Mesangial cell (primary cell): ENCODE measurements around the gene C1orf50. TPM values are rescaled to one million over a fixed set of nuclear protein-coding genes. Genes with fewer than 3 reads are reported as not detected.

Experiments used
- total RNA-seq: library from RNA; depleted of rRNA; stranded (reverse); fragments of >200 nt; gene quantifications from 2 replicates; pipeline ENCODE4 v1.2.3, GENCODE V29; 2015

The C1orf50 gene
- 2.8 and 4.1 TPM in 2 replicates for total RNA-seq

DNA sequence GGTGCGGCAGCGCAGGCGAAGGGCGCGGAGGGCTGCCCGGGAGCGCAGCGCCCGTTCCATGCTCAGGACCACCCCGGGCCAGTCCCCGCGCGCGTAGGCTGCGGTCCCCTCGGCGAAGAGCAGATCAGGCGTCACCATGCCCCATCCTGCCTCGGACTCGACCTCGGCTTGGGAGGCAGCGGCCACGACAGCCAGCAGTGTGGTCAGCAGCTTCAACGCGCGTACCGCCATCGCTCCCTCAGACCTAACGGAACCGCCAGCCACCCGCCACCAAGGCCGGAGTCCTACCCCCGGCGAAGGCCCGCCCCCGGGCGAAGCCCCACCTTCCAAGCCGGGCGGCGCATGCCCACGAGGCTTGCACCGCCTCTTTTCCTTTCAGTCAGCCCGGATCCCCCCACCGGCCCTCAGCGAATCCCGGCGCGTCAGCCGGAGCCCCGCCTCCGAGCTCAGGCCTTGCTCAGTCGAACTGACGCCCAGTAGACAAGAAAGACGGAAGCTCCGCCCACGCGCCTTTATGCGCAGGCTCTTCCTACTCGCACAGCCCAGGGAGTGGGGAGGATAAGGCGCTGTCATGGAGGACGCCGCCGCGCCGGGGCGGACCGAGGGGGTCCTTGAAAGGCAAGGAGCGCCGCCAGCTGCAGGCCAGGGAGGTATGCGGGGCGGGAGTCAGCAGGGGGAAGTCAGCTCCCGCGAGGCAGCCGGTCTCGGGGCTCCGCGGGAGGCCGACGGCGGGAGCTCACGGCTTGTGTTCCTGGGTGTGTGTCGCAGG is at the start of gene C1orf50, which contains the start of gene P3H1:
Gene C1orf50 (plus strand): TSS at position 509 of the 769 bp plus-strand sequence. CDS start 63 bp downstream, at position 572.
Gene P3H1 (minus strand): TSS at position 288 of the 769 bp plus-strand sequence. CDS start 57 bp downstream, at position 231.

DNA sequence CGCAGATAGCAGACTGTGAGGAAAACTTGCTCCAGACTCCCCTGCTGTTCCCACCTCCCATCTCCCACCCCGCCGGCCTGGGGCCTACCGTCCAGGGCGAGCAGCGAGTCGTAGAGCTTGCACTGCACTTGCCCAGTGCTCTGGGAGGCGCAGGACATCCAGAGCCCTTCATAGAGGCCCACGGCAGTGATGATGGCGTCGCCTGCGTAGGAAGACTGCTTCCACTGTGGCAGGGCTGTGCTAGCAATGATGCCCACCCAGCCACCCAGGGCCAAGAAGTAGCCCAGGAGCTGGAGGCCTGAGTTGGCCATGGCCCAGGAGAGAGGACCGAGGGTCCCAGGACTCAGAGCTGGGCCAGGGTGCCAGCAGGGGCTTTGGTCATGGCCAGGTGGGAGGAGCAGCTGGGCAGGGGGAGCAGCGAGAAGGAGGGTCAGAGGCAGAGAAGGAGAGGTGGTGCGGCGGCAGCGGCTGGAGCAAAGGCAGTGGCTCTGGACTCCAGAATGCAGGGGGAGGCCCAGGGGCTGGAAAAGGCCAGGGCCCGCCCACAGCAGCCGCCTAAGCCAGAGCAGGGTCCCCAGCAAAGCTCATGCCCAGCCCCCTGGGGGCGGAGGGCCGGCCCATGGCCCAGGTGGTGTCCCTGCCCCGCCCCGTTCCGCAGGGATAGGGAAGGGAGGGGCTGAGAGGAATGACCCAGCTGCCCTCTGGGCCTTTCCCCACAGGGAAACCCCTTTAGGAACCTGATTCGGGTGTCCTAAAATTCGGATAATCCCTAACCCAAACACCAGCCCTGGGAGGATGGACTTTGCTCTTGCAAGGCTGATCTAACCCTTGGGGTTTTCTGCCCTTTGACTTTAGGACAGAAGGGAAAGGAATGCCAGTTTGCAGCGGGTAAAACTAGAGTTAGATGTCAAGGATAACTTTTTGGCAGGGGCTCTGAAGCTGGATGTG is 27.0 kb upstream of the C1orf50 start, which contains the start of gene CLDN19:
Gene CLDN19 (minus strand): TSS at position 484 of the 948 bp plus-strand sequence. CDS start 173 bp downstream, at position 311.

DNA sequence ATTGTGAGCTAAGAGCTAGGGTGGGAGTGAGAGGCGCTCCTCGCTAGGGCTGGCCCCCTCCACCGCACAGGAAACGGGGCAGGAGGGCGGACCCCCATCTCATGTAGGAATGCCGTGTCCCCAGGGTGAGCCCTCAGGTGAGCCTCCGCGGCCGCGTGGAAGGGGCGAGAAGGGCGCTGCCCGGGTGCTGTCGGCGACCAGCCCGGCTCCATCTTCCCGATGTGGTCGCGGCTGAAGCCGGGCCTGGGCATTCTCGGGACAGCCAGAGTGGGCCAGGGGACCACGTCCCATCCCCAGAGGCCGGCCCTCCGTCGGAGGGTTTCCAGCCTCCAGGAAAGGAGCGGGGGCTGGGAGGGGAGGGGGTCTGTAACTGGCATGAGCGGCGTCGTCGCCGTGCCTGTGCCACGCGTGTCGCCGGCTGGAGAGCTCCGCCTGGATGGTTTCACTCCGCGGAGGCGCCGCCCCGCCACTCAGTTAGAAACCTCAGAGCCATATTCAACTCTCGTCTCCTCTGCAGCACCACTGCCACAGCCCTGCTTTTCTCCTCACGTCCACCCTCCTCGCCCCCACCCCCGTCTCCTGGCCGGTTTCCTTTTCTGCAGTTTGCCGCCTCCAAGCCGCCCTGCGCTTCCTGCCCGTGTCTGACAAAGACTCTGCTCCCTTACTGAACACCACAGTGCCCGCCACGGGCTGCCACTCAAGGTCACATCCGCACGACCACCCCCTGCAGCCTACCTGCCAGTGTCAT is 18.1 kb downstream of the C1orf50 start, which contains the start of gene TMEM269:
Gene TMEM269 (plus strand): TSS at position 46 of the 748 bp plus-strand sequence. CDS start 4,903 bp downstream, outside the sequence.

DNA sequence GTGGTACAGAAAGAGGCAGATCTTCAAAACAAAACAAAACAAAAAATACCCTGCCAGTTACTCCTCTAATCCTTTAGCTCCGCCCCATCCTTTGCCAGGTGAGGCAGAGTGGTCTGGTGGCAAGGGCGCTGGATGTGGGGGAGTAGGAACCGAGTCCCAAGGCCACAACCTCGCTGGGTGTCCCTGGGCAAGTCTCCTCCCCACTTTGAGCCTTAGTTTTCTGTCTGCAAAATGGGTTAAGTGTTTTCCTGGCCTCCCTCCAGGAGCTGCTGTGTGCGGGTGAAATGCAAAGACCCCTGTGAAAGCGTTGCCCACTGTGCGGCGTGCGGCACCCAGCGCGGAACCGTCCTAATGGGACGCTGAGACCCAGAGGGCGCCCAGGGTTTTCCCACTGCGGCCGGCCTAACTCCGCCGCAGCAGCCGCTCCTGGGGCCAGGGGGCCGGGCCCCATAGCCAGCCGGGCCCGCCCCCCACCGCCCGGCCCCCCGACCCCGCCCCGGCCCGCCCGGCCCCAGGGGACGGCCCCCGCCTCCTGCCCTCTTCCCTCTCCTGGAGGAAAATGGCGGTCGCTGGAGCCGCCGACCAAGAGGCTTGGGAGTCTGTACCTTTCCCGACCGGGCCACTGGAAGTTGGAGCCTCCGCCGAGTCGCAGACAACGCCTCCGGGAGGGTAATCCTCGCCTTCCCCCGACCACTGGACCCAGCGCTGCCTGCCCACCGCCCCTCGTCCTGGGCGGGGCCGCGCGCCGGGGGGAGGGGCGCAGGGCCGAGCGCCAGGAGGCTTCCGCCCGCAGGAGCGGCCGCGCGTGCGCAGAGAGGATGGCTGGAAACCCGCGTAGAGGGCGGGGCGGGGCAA is 49.8 kb downstream of the C1orf50 start, which contains the start of the genes ERMAP and SVBP:
Gene ERMAP (plus strand): TSS at position 538 of the 855 bp plus-strand sequence. CDS start 13,327 bp downstream, outside the sequence.
Gene SVBP (minus strand): TSS at position 813 of the 855 bp plus-strand sequence. CDS start 853 bp downstream, outside the sequence.

Other genes with a start within 250 kb of the C1orf50 start
- 17.1 and 57.4 TPM in 2 replicates for gene PPIH, start 108.8 kb upstream of the C1orf50 start, total RNA-seq
- 397 and 625 TPM in 2 replicates for gene YBX1, start 84.8 kb upstream of the C1orf50 start, total RNA-seq
- 1.8 TPM in 1 of 2 replicates, not detected in the other for gene CLDN19, start 27.0 kb upstream of the C1orf50 start, total RNA-seq
- gene P3H1, start 221 bp upstream of the C1orf50 start, total RNA-seq, result 130 and 153 TPM in 2 replicates
- gene TMEM269, start 17.7 kb downstream of the C1orf50 start, total RNA-seq, result 0.25 TPM in 1 of 2 replicates, not detected in the other
- gene ERMAP, start 49.9 kb downstream of the C1orf50 start, total RNA-seq, result 8.1 and 13.4 TPM in 2 replicates
- 14.5 and 15.3 TPM in 2 replicates for gene SVBP, start 50.1 kb downstream of the C1orf50 start, total RNA-seq
- gene ZNF691, start 79.4 kb downstream of the C1orf50 start, total RNA-seq, result 5.4 and 11.9 TPM in 2 replicates
- 255 and 274 TPM in 2 replicates for gene SLC2A1, start 191.6 kb downstream of the C1orf50 start, total RNA-seq